Activated CD8-positive, alpha-beta memory T cell treated with anti-CD3 and anti-CD28 coated beads, Interleukin-2, amount 50 U/mL, for 48 hours (primary cell): ENCODE measurements around the gene COG5.
"Not testable (repeated sequence)": the region's sequence is repeated elsewhere in the genome, so short reads cannot be mapped to it uniquely, and the experiment has no call there.

ENCODE experiments used
- DNase-seq: peaks from one replicate; pipeline ENCODE4 v3.0.0-alpha.2; 2020

COG5 gene

GRCh38 chr7:107170051-107170915 lies 393.4 kb downstream of the COG5 start:
- no peak for DNase-seq

- DNase-seq, result peak; percentile 92
Measured at GRCh38 chr7:107169120-107170050, 394.3 kb downstream of the COG5 start.

- DNase-seq, result peak; percentile 95
Measured at GRCh38 chr7:107168233-107169119, 395.2 kb downstream of the COG5 start, which contains the start of gene HBP1. TSS of gene HBP1 (plus strand) at chr7:107169003. CDS start at chr7:107179894, 10,891 bp downstream.

GRCh38 chr7:107167483-107168232 lies 396.1 kb downstream of the COG5 start:
- no peak for DNase-seq

- DNase-seq, result no peak
Measured at GRCh38 chr7:107166736-107167426, 396.8 kb downstream of the COG5 start.

- no peak for DNase-seq
Measured at GRCh38 chr7:107165341-107165740, 398.4 kb downstream of the COG5 start.

GRCh38 chr7:107164092-107164491 lies 399.6 kb downstream of the COG5 start:
- DNase-seq, result no peak

GRCh38 chr7:107162475-107162874 lies 401.2 kb downstream of the COG5 start:
- DNase-seq, result no peak

GRCh38 chr7:107161415-107161814 lies 402.3 kb downstream of the COG5 start:
- DNase-seq, result no peak

GRCh38 chr7:107160389-107160788 lies 403.3 kb downstream of the COG5 start:
- no peak for DNase-seq

GRCh38 chr7:107158028-107158427 lies 405.7 kb downstream of the COG5 start:
- DNase-seq, result no peak

GRCh38 chr7:107157091-107157490 lies 406.6 kb downstream of the COG5 start:
- no peak for DNase-seq

GRCh38 chr7:107155726-107156125 lies 408.0 kb downstream of the COG5 start:
- DNase-seq, result not testable (repeated sequence)

GRCh38 chr7:107154826-107155225 lies 408.9 kb downstream of the COG5 start:
- no peak for DNase-seq

GRCh38 chr7:107152011-107152410 lies 411.7 kb downstream of the COG5 start:
- DNase-seq, result no peak
